ENCODE results near the gene ISM1. TPM values are rescaled to one million over a fixed set of nuclear protein-coding genes. Genes with fewer than 3 reads are reported as not detected.

ISM1 gene
- total RNA-seq, 1 experiment from 2014 or later: not detected

DNA sequence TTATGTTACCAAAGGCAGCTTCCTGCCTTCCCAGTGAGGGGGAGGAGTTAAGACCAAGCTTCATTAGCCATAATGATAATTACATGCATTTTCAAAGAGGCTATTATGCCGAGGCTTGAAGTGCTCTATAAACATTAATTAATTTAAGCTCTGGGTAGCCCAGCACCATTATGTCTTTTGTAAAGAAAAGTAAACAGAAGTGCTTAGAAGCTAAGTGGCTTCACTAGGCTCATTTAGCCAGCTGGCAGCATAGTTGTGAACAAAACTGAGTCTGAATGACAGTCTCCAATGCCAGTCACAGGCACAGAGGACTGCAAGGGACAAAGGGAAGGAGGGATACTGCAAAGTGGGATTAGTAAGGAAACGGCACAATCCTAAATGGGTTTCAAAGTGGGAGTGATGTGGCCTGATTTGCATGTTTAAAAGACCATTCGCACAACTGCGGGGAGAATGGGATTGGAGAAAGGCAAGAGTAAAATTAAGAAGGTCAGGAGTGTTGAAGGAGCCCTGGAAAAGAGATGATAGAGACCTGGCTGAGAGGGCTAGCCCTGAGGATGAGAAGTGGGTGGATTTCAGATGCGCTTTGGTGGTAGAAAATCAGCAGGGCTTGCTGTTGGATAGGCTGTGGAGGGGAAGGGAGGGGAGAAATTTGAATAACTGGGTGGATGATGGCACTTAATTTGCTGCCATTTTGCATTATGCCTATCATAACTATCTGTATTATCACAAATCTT, 20.1 kb upstream of the ISM1 start:
- intact Hi-C loops (cut with micrococcal nuclease; ENCODE audit: unreplicated experiment): no loop called here
- DNase-seq: no peak
- no peak for TF ChIP-seq CTCF (IDR thresholded peaks at IDR 0.05; ENCODE audit: unreplicated experiment)
- Mint-ChIP-seq H3K27me3 (ENCODE audit: unreplicated experiment) (peaks cover 15% of the 10 kb centered on the region), H3K4me1 (ENCODE audit: low read depth, unreplicated experiment) (no peaks in the 10 kb centered on the region), H3K36me3 (ENCODE audit: insufficient read depth, unreplicated experiment) (no peaks in the 10 kb centered on the region), H3K9me3 (ENCODE audit: low read depth, unreplicated experiment) (no peaks in the 10 kb centered on the region), H3K4me3 (ENCODE audit: low read depth, unreplicated experiment) (no peak overlapping the region), H3K27ac (ENCODE audit: unreplicated experiment) (no peak overlapping the region)
- CTCF ChIA-PET: no interaction called here
- no TSS peak for BruUV-seq (replicated peaks)

DNA sequence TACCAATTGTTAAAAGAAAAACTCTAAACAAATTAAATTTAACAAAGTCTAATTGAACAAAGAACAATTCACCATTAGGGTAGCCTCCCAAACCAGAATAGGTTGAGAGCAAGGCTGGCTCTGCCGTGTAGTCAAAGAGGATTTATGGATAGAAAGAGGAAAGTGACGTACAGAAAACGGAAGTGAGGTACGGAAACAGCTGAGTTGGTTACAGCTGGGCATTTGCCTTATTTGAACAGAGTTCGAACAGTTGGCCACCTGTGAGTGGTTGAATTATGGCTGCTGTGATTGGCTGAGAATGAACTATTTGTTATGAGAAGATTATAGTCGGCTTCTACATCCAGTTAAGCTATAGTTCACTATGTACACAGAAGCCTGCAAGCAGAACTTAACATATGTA, 18.5 kb upstream of the ISM1 start:
- BruUV-seq (replicated peaks): no TSS peak
- CTCF ChIA-PET: no interaction called here
- TF ChIP-seq CTCF (IDR thresholded peaks at IDR 0.05; ENCODE audit: unreplicated experiment): no peak

DNA sequence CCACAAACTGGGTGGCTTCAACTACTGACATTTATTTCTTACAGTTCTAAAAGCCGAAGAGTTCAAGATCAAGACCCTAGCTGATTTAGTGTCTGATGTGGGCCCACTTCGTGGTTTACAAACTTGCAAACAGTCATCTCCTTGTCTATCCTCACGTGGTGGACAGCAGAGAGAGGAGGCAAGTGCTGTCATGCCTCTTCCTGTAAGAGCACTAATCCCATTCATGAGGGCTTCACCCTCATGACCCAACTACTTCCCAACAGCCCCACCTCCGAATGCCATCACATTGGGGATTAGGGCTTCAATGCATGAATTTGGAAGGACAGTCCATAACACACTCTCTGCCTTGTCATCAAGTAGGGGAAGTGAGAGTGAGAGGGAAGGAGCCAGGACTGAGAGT, 15.6 kb upstream of the ISM1 start:
- TF ChIP-seq CTCF (IDR thresholded peaks at IDR 0.05; ENCODE audit: unreplicated experiment): no peak
- Mint-ChIP-seq H3K9me3 (ENCODE audit: low read depth, unreplicated experiment) (no peaks in the 10 kb centered on the region), H3K27ac (ENCODE audit: unreplicated experiment) (no peak overlapping the region), H3K27me3 (ENCODE audit: unreplicated experiment) (peaks cover 45% of the 10 kb centered on the region), H3K4me1 (ENCODE audit: low read depth, unreplicated experiment) (no peaks in the 10 kb centered on the region), H3K36me3 (ENCODE audit: insufficient read depth, unreplicated experiment) (no peaks in the 10 kb centered on the region), H3K4me3 (ENCODE audit: low read depth, unreplicated experiment) (no peak overlapping the region)
- no TSS peak for BruUV-seq (replicated peaks)
- no peak for DNase-seq
- CTCF ChIA-PET: no interaction called here
- intact Hi-C loops (cut with micrococcal nuclease; ENCODE audit: unreplicated experiment): no loop called here

More for the DNA sequence above, 18.5 kb upstream of the ISM1 start:
- intact Hi-C loops (cut with micrococcal nuclease; ENCODE audit: unreplicated experiment): no loop called here
- Mint-ChIP-seq H3K27ac (ENCODE audit: unreplicated experiment) (no peak overlapping the region), H3K27me3 (ENCODE audit: unreplicated experiment) (peaks cover 30% of the 10 kb centered on the region), H3K4me1 (ENCODE audit: low read depth, unreplicated experiment) (no peaks in the 10 kb centered on the region), H3K9me3 (ENCODE audit: low read depth, unreplicated experiment) (no peaks in the 10 kb centered on the region), H3K36me3 (ENCODE audit: insufficient read depth, unreplicated experiment) (no peaks in the 10 kb centered on the region), H3K4me3 (ENCODE audit: low read depth, unreplicated experiment) (no peak overlapping the region)
- no peak for DNase-seq

DNA sequence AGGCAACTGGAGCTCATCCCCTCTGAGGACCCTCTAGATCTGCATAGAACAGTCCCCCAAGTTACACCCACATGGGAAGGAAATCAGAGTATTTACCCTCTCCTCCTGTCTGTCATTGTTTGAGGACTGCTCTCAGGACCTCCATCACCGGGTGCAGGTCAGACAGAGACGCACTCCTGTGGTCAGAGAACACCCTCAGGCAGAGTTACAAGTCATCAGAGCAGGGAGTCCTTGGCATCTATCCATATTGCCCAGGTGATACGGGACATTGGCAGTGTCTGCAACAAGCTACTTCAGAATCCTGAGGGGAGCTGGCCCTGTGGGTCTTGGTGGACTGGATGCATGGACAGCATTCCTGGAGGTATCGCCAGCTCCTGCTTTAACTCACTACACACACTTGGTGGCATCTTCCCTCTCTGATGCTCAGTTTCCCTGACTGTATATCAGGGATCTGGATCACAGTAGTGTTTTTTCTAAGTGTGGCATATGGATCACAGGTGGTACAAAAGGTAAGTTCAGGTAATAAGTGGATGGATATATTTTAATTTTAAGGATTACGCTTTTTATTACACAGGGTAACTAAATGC, 15.1 kb upstream of the ISM1 start:
- Mint-ChIP-seq H3K4me3 (ENCODE audit: low read depth, unreplicated experiment) (no peak overlapping the region), H3K9me3 (ENCODE audit: low read depth, unreplicated experiment) (no peaks in the 10 kb centered on the region), H3K4me1 (ENCODE audit: low read depth, unreplicated experiment) (no peaks in the 10 kb centered on the region), H3K36me3 (ENCODE audit: insufficient read depth, unreplicated experiment) (no peaks in the 10 kb centered on the region), H3K27ac (ENCODE audit: unreplicated experiment) (no peak overlapping the region), H3K27me3 (ENCODE audit: unreplicated experiment) (peaks cover 45% of the 10 kb centered on the region)
- CTCF ChIA-PET: no interaction called here
- no peak for DNase-seq
- intact Hi-C loops (cut with micrococcal nuclease; ENCODE audit: unreplicated experiment): no loop called here
- no TSS peak for BruUV-seq (replicated peaks)
- TF ChIP-seq CTCF (IDR thresholded peaks at IDR 0.05; ENCODE audit: unreplicated experiment): no peak
